Type B pancreatic cell (in vitro differentiated cells): Measurements from ENCODE around the gene HIBADH. TPM values are rescaled to one million over a fixed set of nuclear protein-coding genes. Genes with fewer than 3 reads are reported as not detected.

Experiments
- DNase-seq: peaks from one replicate; pipeline ENCODE4 v3.0.0; 2021; ENCODE audit warnings: mixed read lengths; ENCODE audit not compliant: unreplicated experiment; ENCODE audit errors: extremely low spot score
- H3K27ac Mint-ChIP-seq: 2 replicates; pipeline ENCODE4 v1.8.0; 2021; ENCODE audit warnings: mild to moderate bottlenecking, mixed read lengths
- H3K27me3 Mint-ChIP-seq: 2 replicates; pipeline ENCODE4 v1.8.0; 2021; ENCODE audit warnings: mixed read lengths
- H3K36me3 Mint-ChIP-seq: 2 replicates; pipeline ENCODE4 v1.8.0; 2021; ENCODE audit warnings: mixed read lengths
- H3K4me1 Mint-ChIP-seq: one replicate; pipeline ENCODE4 v1.8.0; 2021; ENCODE audit warnings: mixed read lengths; ENCODE audit not compliant: unreplicated experiment
- H3K4me3 Mint-ChIP-seq: 2 replicates; pipeline ENCODE4 v1.8.0; 2021; ENCODE audit warnings: mild to moderate bottlenecking, mixed read lengths
- H3K9me3 Mint-ChIP-seq: 2 replicates; pipeline ENCODE4 v1.8.0; 2021; ENCODE audit warnings: mixed read lengths
- CTCF ChIP-seq: fragments of 200-600 bp; sonication (generic); conservative IDR thresholded peaks from 2 replicates; pipeline ENCODE4 v1.5.0; 2021; ENCODE audit warnings: antibody characterized with exemption, mild to moderate bottlenecking
- total RNA-seq: library from RNA; stranded (reverse); gene quantifications from 2 replicates; pipeline ENCODE4 v1.2.1, GENCODE V29; 2021; ENCODE audit warnings: low replicate concordance

Gene HIBADH
- total RNA-seq, 1 donor from 2014 or later: 37.1 TPM

GRCh38 chr7:27519793-27520469 lies 142.8 kb downstream of the HIBADH start:
- Mint-ChIP-seq H3K27me3 (no peaks in the 10 kb centered on the region), H3K27ac (no peak overlapping the region), H3K36me3 (peaks cover 19% of the 10 kb centered on the region), H3K4me1 (peaks cover 34% of the 10 kb centered on the region), H3K9me3 (no peaks in the 10 kb centered on the region), H3K4me3 (no peak overlapping the region)
- DNase-seq: no peak
- no peak for TF ChIP-seq CTCF

GRCh38 chr7:27518561-27519350 lies 143.9 kb downstream of the HIBADH start:
- H3K27ac Mint-ChIP-seq: no peak overlapping the region
- no peak overlapping the region for H3K4me3 Mint-ChIP-seq
- H3K9me3 Mint-ChIP-seq: no peaks in the 10 kb centered on the region
- H3K36me3 Mint-ChIP-seq: peaks cover 11% of the 10 kb centered on the region
- H3K4me1 Mint-ChIP-seq: peaks cover 41% of the 10 kb centered on the region
- no peaks in the 10 kb centered on the region for H3K27me3 Mint-ChIP-seq
- TF ChIP-seq CTCF: no peak
- DNase-seq: no peak

GRCh38 chr7:27516421-27516820 lies 146.3 kb downstream of the HIBADH start:
- no peak overlapping the region for H3K4me3 Mint-ChIP-seq
- H3K27me3 Mint-ChIP-seq: no peaks in the 10 kb centered on the region
- TF ChIP-seq CTCF: no peak
- peak overlapping the region; percentile 26 for H3K27ac Mint-ChIP-seq
- peaks cover 5% of the 10 kb centered on the region for H3K9me3 Mint-ChIP-seq
- H3K4me1 Mint-ChIP-seq: peaks cover 41% of the 10 kb centered on the region
- H3K36me3 Mint-ChIP-seq: peaks cover 8% of the 10 kb centered on the region
- DNase-seq: no peak

GRCh38 chr7:27515933-27516332 lies 146.8 kb downstream of the HIBADH start:
- peak overlapping the region; percentile 26 for H3K27ac Mint-ChIP-seq
- no peaks in the 10 kb centered on the region for H3K27me3 Mint-ChIP-seq
- DNase-seq: no peak
- no peak overlapping the region for H3K4me3 Mint-ChIP-seq
- peaks cover 5% of the 10 kb centered on the region for H3K36me3 Mint-ChIP-seq
- peaks cover 5% of the 10 kb centered on the region for H3K9me3 Mint-ChIP-seq
- TF ChIP-seq CTCF: no peak
- H3K4me1 Mint-ChIP-seq: peaks cover 40% of the 10 kb centered on the region

GRCh38 chr7:27514861-27515260 lies 147.8 kb downstream of the HIBADH start:
- Mint-ChIP-seq H3K27ac (no peak overlapping the region), H3K9me3 (peaks cover 5% of the 10 kb centered on the region), H3K4me1 (peaks cover 41% of the 10 kb centered on the region), H3K27me3 (no peaks in the 10 kb centered on the region), H3K36me3 (peaks cover 3% of the 10 kb centered on the region), H3K4me3 (no peak overlapping the region)
- no peak for TF ChIP-seq CTCF
- no peak for DNase-seq
